Duodenal mucosa (tissue), 2 donors: ENCODE data around the gene NUMB.
"Not testable (repeated sequence)": the region's sequence is repeated elsewhere in the genome, so short reads cannot be mapped to it uniquely, and the experiment has no call there.

Experiments
- H3K27ac ChIP-seq: one replicate; pipeline ENCODE4 v1.7.0; 2013; ENCODE audit warnings: low read depth, low read length
- H3K27me3 ChIP-seq, 2 donors: one replicate each; pipeline ENCODE4 v1.7.0; 2013; ENCODE audit warnings: low read length in 2 of 2, control low read depth in 1 of 2; ENCODE audit not compliant: insufficient read depth in 2 of 2, control insufficient read depth in 1 of 2
- H3K36me3 ChIP-seq, 2 donors: one replicate each; pipeline ENCODE4 v1.7.0; 2013; ENCODE audit warnings: low read length in 2 of 2, control low read depth in 1 of 2; ENCODE audit not compliant: insufficient read depth in 2 of 2, control insufficient read depth in 1 of 2
- H3K4me1 ChIP-seq, 2 donors: one replicate each; pipeline ENCODE4 v1.7.0; 2013; ENCODE audit warnings: low read length in 2 of 2, control low read depth in 1 of 2; ENCODE audit not compliant: insufficient read depth in 2 of 2, control insufficient read depth in 1 of 2
- H3K4me3 ChIP-seq, 2 donors: one replicate each; pipeline ENCODE4 v1.7.0; 2013; ENCODE audit warnings: low read length in 2 of 2, low read depth in 1 of 2
- H3K9ac ChIP-seq, 2 donors: one replicate each; pipeline ENCODE4 v1.7.0; 2013; ENCODE audit warnings: low read length in 2 of 2, low read depth in 1 of 2
- H3K9me3 ChIP-seq, 2 donors: one replicate each; pipeline ENCODE4 v1.7.0; 2013; ENCODE audit warnings: low read length in 2 of 2, control low read depth in 1 of 2; ENCODE audit not compliant: control insufficient read depth in 1 of 2

NUMB gene

GRCh38 chr14:73370561-73370960 lies 87.8 kb downstream of the NUMB start:
- H3K4me1 ChIP-seq: peaks cover 6 to 7% of the 10 kb centered on the region in 2 donors
- H3K9me3 ChIP-seq: no peaks in the 10 kb centered on the region
- H3K9ac ChIP-seq: no peak overlapping the region
- H3K27ac ChIP-seq: no peak overlapping the region
- peaks cover 0 to 10% of the 10 kb centered on the region in 2 donors for H3K36me3 ChIP-seq
- no peaks in the 10 kb centered on the region for H3K27me3 ChIP-seq
- no peak overlapping the region for H3K4me3 ChIP-seq

- Histone ChIP-seq H3K4me3 (no peak overlapping the region), H3K36me3 (peaks cover 0 to 10% of the 10 kb centered on the region in 2 donors), H3K9me3 (no peaks in the 10 kb centered on the region), H3K27me3 (no peaks in the 10 kb centered on the region), H3K27ac (no peak overlapping the region), H3K9ac (no peak overlapping the region), H3K4me1 (peaks cover 6 to 8% of the 10 kb centered on the region in 2 donors)
Observed at GRCh38 chr14:73369428-73369827, 88.9 kb downstream of the NUMB start.

GRCh38 chr14:73368616-73369015 lies 89.7 kb downstream of the NUMB start:
- Histone ChIP-seq H3K27me3 (no peaks in the 10 kb centered on the region), H3K27ac (no peak overlapping the region), H3K9me3 (no peaks in the 10 kb centered on the region), H3K36me3 (peaks cover 0 to 11% of the 10 kb centered on the region in 2 donors), H3K4me1 (peaks cover 6 to 8% of the 10 kb centered on the region in 2 donors), H3K4me3 (no peak overlapping the region), H3K9ac (no peak overlapping the region)

GRCh38 chr14:73365727-73366126 lies 92.6 kb downstream of the NUMB start:
- Histone ChIP-seq H3K4me1 (peaks cover 6 to 8% of the 10 kb centered on the region in 2 donors), H3K27ac (no peak overlapping the region), H3K36me3 (peaks cover 0 to 11% of the 10 kb centered on the region in 2 donors), H3K9me3 (no peaks in the 10 kb centered on the region), H3K27me3 (no peaks in the 10 kb centered on the region), H3K4me3 (no peak overlapping the region), H3K9ac (no peak overlapping the region)

GRCh38 chr14:73364559-73364958 lies 93.8 kb downstream of the NUMB start:
- H3K9ac ChIP-seq: no peak overlapping the region
- peaks cover 0 to 11% of the 10 kb centered on the region in 2 donors for H3K36me3 ChIP-seq
- H3K27ac ChIP-seq: no peak overlapping the region
- H3K4me3 ChIP-seq: no peak overlapping the region
- H3K9me3 ChIP-seq: no peaks in the 10 kb centered on the region
- H3K27me3 ChIP-seq: no peaks in the 10 kb centered on the region
- peaks cover 6 to 8% of the 10 kb centered on the region in 2 donors for H3K4me1 ChIP-seq

- Histone ChIP-seq H3K27me3 (no peaks in the 10 kb centered on the region), H3K4me1 (no peaks in the 10 kb centered on the region), H3K27ac (no peak overlapping the region)
Observed at GRCh38 chr14:73359445-73359844, 98.9 kb downstream of the NUMB start.

GRCh38 chr14:73358187-73358586 lies 100.2 kb downstream of the NUMB start:
- peaks cover 0 to 11% of the 10 kb centered on the region in 2 donors for H3K36me3 ChIP-seq
- H3K27ac ChIP-seq: no peak overlapping the region
- H3K27me3 ChIP-seq: no peaks in the 10 kb centered on the region
- H3K9me3 ChIP-seq: no peaks in the 10 kb centered on the region
- no peak overlapping the region for H3K9ac ChIP-seq
- H3K4me1 ChIP-seq: no peaks in the 10 kb centered on the region
- H3K4me3 ChIP-seq: no peak overlapping the region

More at GRCh38 chr14:73359445-73359844, 98.9 kb downstream of the NUMB start:
- Histone ChIP-seq H3K9me3 (no peaks in the 10 kb centered on the region), H3K9ac (no peak overlapping the region), H3K36me3 (peaks cover 0 to 11% of the 10 kb centered on the region in 2 donors), H3K4me3 (no peak overlapping the region)

GRCh38 chr14:73349091-73349490 lies 109.3 kb downstream of the NUMB start:
- H3K9ac ChIP-seq, H3K4me3 ChIP-seq, H3K9me3 ChIP-seq, H3K36me3 ChIP-seq, H3K27ac ChIP-seq, H3K4me1 ChIP-seq, H3K27me3 ChIP-seq: not testable (repeated sequence)

GRCh38 chr14:73344319-73344718 lies 114.0 kb downstream of the NUMB start:
- Histone ChIP-seq H3K27ac (no peak overlapping the region), H3K9ac (no peak overlapping the region), H3K9me3 (no peaks in the 10 kb centered on the region), H3K4me1 (peaks cover 0 to 8% of the 10 kb centered on the region in 2 donors), H3K36me3 (peaks cover 0 to 5% of the 10 kb centered on the region in 2 donors), H3K27me3 (no peaks in the 10 kb centered on the region), H3K4me3 (no peak overlapping the region)

- peaks cover 0 to 11% of the 10 kb centered on the region in 2 donors for H3K4me1 ChIP-seq
- H3K4me3 ChIP-seq: no peak overlapping the region
- peaks cover 0 to 5% of the 10 kb centered on the region in 2 donors for H3K36me3 ChIP-seq
- no peak overlapping the region for H3K9ac ChIP-seq
- no peaks in the 10 kb centered on the region for H3K27me3 ChIP-seq
- no peak overlapping the region for H3K27ac ChIP-seq
- H3K9me3 ChIP-seq: no peaks in the 10 kb centered on the region
Observed at GRCh38 chr14:73342670-73343069, 115.7 kb downstream of the NUMB start.
